HepG2 (cell line): ENCODE data around the gene SEMA5B. TPM values are rescaled to one million over a fixed set of nuclear protein-coding genes. Genes with fewer than 3 reads are reported as not detected.

Source experiments
- HES4 ChIP-seq: sonication (generic); formaldehyde crosslinking; IDR thresholded peaks from 2 replicates; pipeline ENCODE4 v1.9.0; 2021; ENCODE audit warnings: mild to moderate bottlenecking, missing genetic modification reagents, borderline replicate concordance
- HOMEZ ChIP-seq: IDR thresholded peaks from 2 replicates; pipeline ENCODE4 v1.6.1; 2016; ENCODE audit warnings: low read depth
- KAT2B ChIP-seq: fragments of 150-350 bp; IDR thresholded peaks from 2 replicates; pipeline ENCODE4 v1.6.1; 2014; ENCODE audit warnings: low read depth, low read length, borderline replicate concordance
- PBX3 ChIP-seq: sonication (generic); formaldehyde crosslinking; IDR thresholded peaks from 2 replicates; pipeline ENCODE4 v1.8.1; 2023; ENCODE audit warnings: missing genetic modification reagents, inconsistent platforms, borderline replicate concordance
- PRDM10 ChIP-seq: sonication (generic); formaldehyde crosslinking; IDR thresholded peaks from 2 replicates; pipeline ENCODE4 v1.4.0; 2020; ENCODE audit warnings: low read depth, missing genetic modification reagents
- ZIK1 ChIP-seq: sonication (generic); formaldehyde crosslinking; IDR thresholded peaks from 2 replicates; pipeline ENCODE4 v1.5.0; 2020; ENCODE audit warnings: mild to moderate bottlenecking, low read depth, missing genetic modification reagents, borderline replicate concordance
- ZNF547 ChIP-seq: sonication (generic); formaldehyde crosslinking; IDR thresholded peaks from 2 replicates; pipeline ENCODE4 v1.5.1; 2020; ENCODE audit warnings: mild to moderate bottlenecking, missing genetic modification reagents
- ZNF775 ChIP-seq: sonication (generic); formaldehyde crosslinking; IDR thresholded peaks from 2 replicates; pipeline ENCODE4 v1.4.0; 2020; ENCODE audit warnings: missing genetic modification reagents, mild to moderate bottlenecking, moderate library complexity, borderline replicate concordance
- polyA plus RNA-seq, 8 experiments: library from polyadenylated mRNA; depleted of rRNA in 3 of 8; stranded (reverse) in 7 of 8; unstranded in 1 of 8; fragments of >200 nt; fragmentation: Illumina TruSeq in 4 of 8; extraction: Trizol in 4 of 8; gene quantifications; 2 replicates each; pipeline versions ENCODE4 v1.2.1 to v1.2.3, GENCODE V29; 2011 to 2016; ENCODE audit warnings: low read depth in 4 of 8, missing spikeins in 1 of 8, mixed read lengths in 1 of 8; ENCODE audit not compliant: insufficient read depth in 1 of 8
- total RNA-seq, 5 experiments: library from RNA; depleted of rRNA; stranded (reverse); fragments of >200 nt; fragmentation: Illumina TruSeq; extraction: Trizol; gene quantifications; 2 replicates each; pipeline ENCODE4 v1.2.3, GENCODE V29; 2016; ENCODE audit warnings: low read depth in 1 of 5

Gene SEMA5B
- total and polyA plus RNA-seq, 2 of the 13 experiments (the other 11 are each of a cell fraction or from before 2014, with no cell fraction given) = not detected

GRCh38 chr3:122972141-122972540 is 55.4 kb downstream of the SEMA5B start (continued):
- no peak for TF ChIP-seq PBX3 (CRISPR knock-in tag)
- TF ChIP-seq ZNF775 = no peak
- TF ChIP-seq PRDM10 = no peak
- TF ChIP-seq ZNF547 (CRISPR knock-in tag) = no peak
- TF ChIP-seq KAT2B = no peak
- no peak for TF ChIP-seq HES4 (CRISPR knock-in tag)
- TF ChIP-seq HOMEZ (CRISPR knock-in tag) = no peak
- no peak for TF ChIP-seq ZIK1 (CRISPR knock-in tag)
